H9 (cell line): ENCODE data around the gene NOP53. TPM values are rescaled to one million over a fixed set of nuclear protein-coding genes. Genes with fewer than 3 reads are reported as not detected.

Source experiments
- DNase-seq: peaks from one replicate; pipeline ENCODE4 v3.0.0-alpha.2; 2017
- H2AFZ ChIP-seq: one replicate; pipeline ENCODE4 v1.6.1; 2013; ENCODE audit warnings: mild to moderate bottlenecking, low read length, control low read depth, moderate library complexity
- H2AK5ac ChIP-seq: 2 replicates; pipeline ENCODE4 v1.6.1; 2013; ENCODE audit warnings: low read length, control low read depth, mixed read lengths; ENCODE audit not compliant: insufficient read length
- H2BK120ac ChIP-seq: one replicate; pipeline ENCODE4 v1.6.1; 2013; ENCODE audit warnings: low read depth, mild to moderate bottlenecking, low read length, control low read depth, inconsistent platforms; ENCODE audit not compliant: poor library complexity, severe bottlenecking
- H2BK12ac ChIP-seq: 2 replicates; pipeline ENCODE4 v1.6.1; 2013; ENCODE audit warnings: low read length, control low read depth, mixed read lengths, low read depth; ENCODE audit not compliant: insufficient read length
- H2BK15ac ChIP-seq: 2 replicates; pipeline ENCODE4 v1.6.1; 2013; ENCODE audit warnings: low read depth, low read length, control low read depth
- H2BK20ac ChIP-seq: one replicate; pipeline ENCODE4 v1.6.1; 2013; ENCODE audit warnings: low read depth, mild to moderate bottlenecking, low read length, control low read depth, inconsistent platforms; ENCODE audit not compliant: poor library complexity, severe bottlenecking
- H2BK5ac ChIP-seq: 2 replicates; pipeline ENCODE4 v1.6.1; 2013; ENCODE audit warnings: low read length, control low read depth, mixed read lengths; ENCODE audit not compliant: insufficient read length
- H3K14ac ChIP-seq: 2 replicates; pipeline ENCODE4 v1.6.1; 2013; ENCODE audit warnings: low read length, control low read depth; ENCODE audit not compliant: insufficient read depth
- H3K18ac ChIP-seq: 2 replicates; pipeline ENCODE4 v1.6.1; 2013; ENCODE audit warnings: low read depth, mild to moderate bottlenecking, mixed read lengths, low read length, control low read depth; ENCODE audit not compliant: insufficient read length
- H3K23ac ChIP-seq: 2 replicates; pipeline ENCODE4 v1.6.1; 2013; ENCODE audit warnings: low read length, control low read depth, mixed read lengths, low read depth; ENCODE audit not compliant: insufficient read length
- H3K23me2 ChIP-seq: 2 replicates; pipeline ENCODE4 v1.6.1; 2013; ENCODE audit warnings: low read depth, mild to moderate bottlenecking, mixed read lengths, low read length, control low read depth; ENCODE audit not compliant: insufficient read length, poor library complexity, severe bottlenecking
- H3K27ac ChIP-seq: 2 replicates; pipeline ENCODE4 v1.5.1; 2013; ENCODE audit warnings: low read length, control low read depth, mixed read lengths, low read depth; ENCODE audit not compliant: insufficient read length
- H3K27me3 ChIP-seq: 2 replicates; pipeline ENCODE4 v1.6.1; 2013; ENCODE audit warnings: low read length, control low read depth, inconsistent platforms; ENCODE audit not compliant: insufficient read depth
- H3K4ac ChIP-seq: 2 replicates; pipeline ENCODE4 v1.6.1; 2013; ENCODE audit warnings: low read depth, mild to moderate bottlenecking, control low read depth, inconsistent platforms, low read length, moderate library complexity
- H3K4me1 ChIP-seq: 2 replicates; pipeline ENCODE4 v1.6.1; 2013; ENCODE audit warnings: low read length, control low read depth, inconsistent platforms; ENCODE audit not compliant: insufficient read depth
- H3K4me2 ChIP-seq: 2 replicates; pipeline ENCODE4 v1.6.1; 2013; ENCODE audit warnings: low read length, control low read depth, mixed read lengths; ENCODE audit not compliant: insufficient read length, insufficient read depth
- H3K56ac ChIP-seq: 2 replicates; pipeline ENCODE4 v1.6.1; 2013; ENCODE audit warnings: low read depth, mild to moderate bottlenecking, mixed read lengths, low read length, control low read depth; ENCODE audit not compliant: insufficient read length
- H3K79me1 ChIP-seq: 2 replicates; pipeline ENCODE4 v1.6.1; 2013; ENCODE audit warnings: low read depth, mild to moderate bottlenecking, moderate library complexity, low read length, control low read depth, inconsistent platforms; ENCODE audit not compliant: insufficient read depth, poor library complexity, severe bottlenecking
- H3K79me2 ChIP-seq: 2 replicates; pipeline ENCODE4 v1.6.1; 2013; ENCODE audit warnings: low read length, control low read depth, inconsistent platforms; ENCODE audit not compliant: insufficient read depth
- H3K9ac ChIP-seq: 2 replicates; pipeline ENCODE4 v1.6.1; 2013; ENCODE audit warnings: low read length, control low read depth, mixed read lengths; ENCODE audit not compliant: insufficient read length; ENCODE audit errors: extremely low read depth
- H3K9me3 ChIP-seq: one replicate; pipeline ENCODE4 v1.6.1; 2013; ENCODE audit warnings: low read depth, low read length, inconsistent platforms; ENCODE audit not compliant: control insufficient read depth
- H3T11ph ChIP-seq: one replicate; pipeline ENCODE4 v1.6.1; 2013; ENCODE audit warnings: mild to moderate bottlenecking, low read length, control low read depth, inconsistent platforms
- H4K20me1 ChIP-seq: one replicate; pipeline ENCODE4 v1.6.1; 2013; ENCODE audit not compliant: control insufficient read depth, insufficient read length, insufficient read depth
- H4K5ac ChIP-seq: 2 replicates; pipeline ENCODE4 v1.6.1; 2013; ENCODE audit warnings: low read depth, mild to moderate bottlenecking, mixed read lengths, low read length, control low read depth; ENCODE audit not compliant: insufficient read length
- H4K8ac ChIP-seq: replicated peaks from 2 replicates; pipeline ENCODE4 v1.6.1; 2013; ENCODE audit warnings: low read length, control low read depth, mixed read lengths, low read depth; ENCODE audit not compliant: insufficient read length
- H4K91ac ChIP-seq: 2 replicates; pipeline ENCODE4 v1.6.1; 2013; ENCODE audit warnings: low read depth, mild to moderate bottlenecking, moderate library complexity, mixed read lengths, low read length, control low read depth; ENCODE audit not compliant: insufficient read length
- H3K27ac Mint-ChIP-seq, 3 experiments: 2 replicates in 2 of 3; 3 replicates in 1 of 3; pipeline ENCODE4 v1.8.0; 2020 to 2021; ENCODE audit warnings: mixed read lengths in 3 of 3, mild to moderate bottlenecking in 1 of 3, moderate library complexity in 1 of 3
- H3K27me3 Mint-ChIP-seq: 2 replicates; pipeline ENCODE4 v1.8.0; 2021; ENCODE audit warnings: low read depth, mild to moderate bottlenecking, moderate library complexity, mixed read lengths
- H3K36me3 Mint-ChIP-seq, 3 experiments: 2 replicates in 2 of 3; 3 replicates in 1 of 3; pipeline ENCODE4 v1.8.0; 2020 to 2021; ENCODE audit warnings: low read depth in 3 of 3, mixed read lengths in 3 of 3; ENCODE audit not compliant: insufficient read depth in 1 of 3
- H3K4me1 Mint-ChIP-seq, 2 experiments: 2 replicates each; pipeline ENCODE4 v1.8.0; 2020; ENCODE audit warnings: mixed read lengths in 2 of 2
- H3K4me3 Mint-ChIP-seq, 2 experiments: 2 replicates in 1 of 2; 3 replicates in 1 of 2; pipeline ENCODE4 v1.8.0; 2020 to 2021; ENCODE audit warnings: mild to moderate bottlenecking in 2 of 2, mixed read lengths in 2 of 2, moderate library complexity in 1 of 2
- H3K9me3 Mint-ChIP-seq, 2 experiments: 2 replicates in 1 of 2; 3 replicates in 1 of 2; pipeline ENCODE4 v1.8.0; 2020; ENCODE audit warnings: mild to moderate bottlenecking in 2 of 2, mixed read lengths in 2 of 2, moderate library complexity in 1 of 2
- CTCF ChIP-seq: fragments of 200-600 bp; sonication (generic); conservative IDR thresholded peaks from 3 replicates; pipeline ENCODE4 v1.8.0; 2021; ENCODE audit warnings: antibody characterized with exemption, mild to moderate bottlenecking
- WGBS: extraction: QIAGEN DNeasy Blood & Tissue Kit; methylation state at CpG from one replicate; pipeline ENCODE4 v1.1.7; 2013; ENCODE audit warnings: missing lambda C conversion rate, low lambda C conversion rate, mixed read lengths; ENCODE audit not compliant: insufficient read length; ENCODE audit errors: extremely low coverage; 5-methylcytosine and 5-hydroxymethylcytosine counted together
- total RNA-seq: library from RNA; stranded (reverse); gene quantifications from 2 replicates; pipeline ENCODE4 v1.2.1, GENCODE V29; 2021

NOP53 gene
- total RNA-seq, 1 experiment from 2014 or later: 325 TPM

- Histone ChIP-seq H3K79me1 (no peaks in the 10 kb centered on the region), H4K8ac (no peak overlapping the region), H3K4me2 (no peak overlapping the region), H3K4ac (no peak overlapping the region), H3K79me2 (no peaks in the 10 kb centered on the region), H3K18ac (no peak overlapping the region), H3K23me2 (no peaks in the 10 kb centered on the region), H2AFZ (no peak overlapping the region), H2BK15ac (no peak overlapping the region), H3K27me3 (no peaks in the 10 kb centered on the region), H2BK120ac (no peak overlapping the region), H2BK5ac (no peak overlapping the region), H3K9me3 (no peaks in the 10 kb centered on the region), H4K91ac (no peak overlapping the region), H2AK5ac (no peak overlapping the region), H3K4me1 (no peaks in the 10 kb centered on the region), H3K23ac (no peak overlapping the region), H4K5ac (no peak overlapping the region), H3K27ac (no peak overlapping the region), H3T11ph (no peak overlapping the region), H2BK12ac (no peak overlapping the region), H3K14ac (no peak overlapping the region), H2BK20ac (no peak overlapping the region), H4K20me1 (no peaks in the 10 kb centered on the region), H3K9ac (no peak overlapping the region), H3K56ac (no peak overlapping the region)
- no CpG with 5 or more reads among the region's 2 CpGs for WGBS
- H3K27ac Mint-ChIP-seq: no peak overlapping the region
- H3K36me3 Mint-ChIP-seq: peaks cover 5 to 12% (median 8%) of the 10 kb centered on the region in 3 experiments; a peak in 4 of 7 replicates
- H3K4me1 Mint-ChIP-seq: peaks cover 2 to 4% of the 10 kb centered on the region in 2 experiments; a peak in 1 of 4 replicates
- H3K9me3 Mint-ChIP-seq: peaks cover 12 to 17% of the 10 kb centered on the region in 2 experiments
- H3K4me3 Mint-ChIP-seq: no peak overlapping the region
- DNase-seq: no peak
- H3K27me3 Mint-ChIP-seq: peaks cover 2% of the 10 kb centered on the region; the same call in 1 of the 2 replicates
- no peak for TF ChIP-seq CTCF
Measured at GRCh38 chr19:47796785-47797184, 51.4 kb downstream of the NOP53 start.
